B cell (primary cell): Measurements from ENCODE around the gene FRG2B.

Source experiments
- CTCF ChIP-seq: fragments of 200-600 bp; IDR thresholded peaks from one replicate; pipeline ENCODE4 v1.8.0; 2022; ENCODE audit warnings: antibody characterized with exemption, mild to moderate bottlenecking
- EZH2 ChIP-seq: IDR thresholded peaks from 2 replicates; pipeline ENCODE4 v1.6.1; 2012; ENCODE audit warnings: borderline replicate concordance, low read depth, mild to moderate bottlenecking, moderate library complexity, low read length; ENCODE audit not compliant: insufficient read depth, poor library complexity, severe bottlenecking

DNA sequence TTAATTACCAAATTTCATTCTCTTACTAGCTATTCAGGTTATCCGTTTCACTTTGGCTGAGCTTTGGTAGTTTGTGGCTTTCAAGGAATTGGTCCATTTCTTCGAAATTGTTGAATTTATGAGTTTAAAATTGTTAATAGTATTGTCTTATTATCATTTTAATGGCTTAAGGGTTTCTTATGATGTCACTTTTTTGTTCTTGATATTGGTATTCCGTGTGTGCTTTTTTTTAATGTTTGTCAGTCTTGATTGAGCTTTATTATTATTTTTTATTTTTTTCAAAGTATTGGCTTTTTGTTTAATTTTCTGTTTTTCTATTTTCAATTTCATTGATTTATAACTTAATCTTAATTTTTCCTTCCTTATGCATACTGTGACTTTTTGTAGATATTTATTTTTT, 25.9 kb downstream of the FRG2B start:
- TF ChIP-seq CTCF = no peak
- no peak for TF ChIP-seq EZH2
